Caco-2 (cell line): ENCODE measurements around the gene ACSS1. TPM values are rescaled to one million over a fixed set of nuclear protein-coding genes. Genes with fewer than 3 reads are reported as not detected.

Experiments
- BruUV-seq: library from RNA; stranded (reverse); fragments of 400-500 nt; replicated peaks from 2 replicates; lab custom pipeline; 2021; lab: Mats Ljungman, UMichigan
- CTCF ChIA-PET: fragments of 300-600 bp; sonication (Branson Sonifier 250); formaldehyde crosslinking; loops from one replicate; lab custom pipeline; 2022; ENCODE audit warnings: antibody characterized with exemption; lab: Charles Lee
- POLR2A ChIA-PET: fragments of 300-600 bp; sonication (Branson Sonifier 250); formaldehyde crosslinking; loops from one replicate; lab custom pipeline; 2022; ENCODE audit warnings: antibody characterized with exemption; lab: Charles Lee
- DNase-seq, 2 experiments: peaks; one replicate each; pipeline versions ENCODE4 v3.0.0 to v3.0.0-alpha.2; 2020 to 2022
- H3K27me3 ChIP-seq: replicated peaks from 2 replicates; pipeline ENCODE4 v1.6.0; 2011; ENCODE audit warnings: low read length; ENCODE audit not compliant: control insufficient read depth, insufficient read depth
- H3K36me3 ChIP-seq: 2 replicates; pipeline ENCODE4 v1.5.1; 2011; ENCODE audit warnings: low read length; ENCODE audit not compliant: control insufficient read depth, insufficient read depth
- H3K4me1 ChIP-seq: fragments of 250-450 bp; sonication (Bioruptor Pico); 2 replicates; pipeline ENCODE4 v1.5.1; 2020; ENCODE audit warnings: mild to moderate bottlenecking
- H3K4me3 ChIP-seq: 2 replicates; pipeline ENCODE4 v1.5.1; 2011; ENCODE audit warnings: low read depth, mild to moderate bottlenecking, control low read depth, low read length
- H3K9me3 ChIP-seq: fragments of 250-450 bp; sonication (Bioruptor Pico); 2 replicates; pipeline ENCODE4 v1.5.1; 2020; ENCODE audit warnings: mild to moderate bottlenecking, moderate library complexity
- H3K27ac Mint-ChIP-seq: one replicate; pipeline ENCODE4 v1.8.0; 2022; ENCODE audit warnings: mixed read lengths; ENCODE audit not compliant: unreplicated experiment
- H3K27me3 Mint-ChIP-seq: one replicate; pipeline ENCODE4 v1.8.0; 2022; ENCODE audit warnings: mixed read lengths; ENCODE audit not compliant: insufficient read depth, unreplicated experiment
- H3K36me3 Mint-ChIP-seq: one replicate; pipeline ENCODE4 v1.8.0; 2022; ENCODE audit warnings: mild to moderate bottlenecking, mixed read lengths; ENCODE audit not compliant: insufficient read depth, unreplicated experiment
- H3K4me1 Mint-ChIP-seq: one replicate; pipeline ENCODE4 v1.8.0; 2022; ENCODE audit warnings: low read depth, mixed read lengths; ENCODE audit not compliant: unreplicated experiment
- H3K4me3 Mint-ChIP-seq: one replicate; pipeline ENCODE4 v1.8.0; 2022; ENCODE audit warnings: mild to moderate bottlenecking, moderate library complexity, mixed read lengths; ENCODE audit not compliant: unreplicated experiment
- H3K9me3 Mint-ChIP-seq: one replicate; pipeline ENCODE4 v1.8.0; 2022; ENCODE audit warnings: mixed read lengths; ENCODE audit not compliant: unreplicated experiment
- intact Hi-C: fragments of 100-400 bp; cut with micrococcal nuclease; formaldehyde crosslinking; loops from one replicate; pipeline ENCODE4 v1.10.0; 2022; ENCODE audit not compliant: unreplicated experiment
- total RNA-seq: library from RNA; stranded (reverse); gene quantifications from 2 replicates; pipeline ENCODE4 v1.2.3, GENCODE V29; 2022
- TF ChIP-seq, protein P1 (sequence below), 2 experiments: fragments of 200-600 bp in 1 of 2; IDR thresholded peaks; 1 replicate in 1 of 2; 2 replicates in 1 of 2; pipeline versions ENCODE4 v1.5.1 to v1.8.0; 2011 to 2022; ENCODE audit warnings: antibody characterized with exemption in 1 of 2, control low read depth in 1 of 2, inconsistent platforms in 1 of 2, low read depth in 1 of 2, low read length in 1 of 2, mild to moderate bottlenecking in 1 of 2, moderate library complexity in 1 of 2; ENCODE audit not compliant: insufficient read depth in 1 of 2, severe bottlenecking in 1 of 2, unreplicated experiment in 1 of 2

The ACSS1 gene
- total RNA-seq, 1 experiment from 2014 or later, result 113 TPM

DNA sequence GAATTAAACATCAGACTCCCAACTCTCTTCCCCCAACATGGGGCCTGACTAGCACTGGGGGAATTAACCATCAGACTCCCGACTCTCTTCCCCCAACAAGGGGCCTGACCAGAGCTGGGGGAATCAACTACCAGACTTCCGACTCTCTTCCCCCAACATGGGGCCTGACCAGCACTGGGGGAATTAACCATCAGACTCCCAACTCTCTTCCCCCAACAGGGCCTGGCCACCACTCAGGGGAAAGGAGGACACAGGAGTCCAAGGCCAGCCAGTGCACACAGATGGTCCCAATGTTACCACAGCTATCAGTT lies 95.8 kb downstream of the ACSS1 start:
- CTCF ChIA-PET, result no interaction called here
- peaks cover 27% of the 10 kb centered on the region for H3K36me3 Mint-ChIP-seq
- no peak overlapping the region for H3K4me3 Mint-ChIP-seq
- Histone ChIP-seq H3K4me1 (0 out of 2 replicates have a peak, but pooled peaks cover 2% of the 10 kb centered on the region), H3K36me3 (peaks cover 1% of the 10 kb centered on the region; the same call in 1 of the 2 replicates), H3K27me3 (no peaks in the 10 kb centered on the region), H3K4me3 (no peak overlapping the region), H3K9me3 (no peaks in the 10 kb centered on the region)
- no peak for DNase-seq
- H3K27me3 Mint-ChIP-seq, result no peaks in the 10 kb centered on the region
- POLR2A ChIA-PET, result no interaction called here
- H3K4me1 Mint-ChIP-seq, result no peaks in the 10 kb centered on the region
- intact Hi-C loops, result no loop called here
- no TSS peak for BruUV-seq
- H3K27ac Mint-ChIP-seq, result no peak overlapping the region
- no peaks in the 10 kb centered on the region for H3K9me3 Mint-ChIP-seq
- TF ChIP-seq, protein P1, sequence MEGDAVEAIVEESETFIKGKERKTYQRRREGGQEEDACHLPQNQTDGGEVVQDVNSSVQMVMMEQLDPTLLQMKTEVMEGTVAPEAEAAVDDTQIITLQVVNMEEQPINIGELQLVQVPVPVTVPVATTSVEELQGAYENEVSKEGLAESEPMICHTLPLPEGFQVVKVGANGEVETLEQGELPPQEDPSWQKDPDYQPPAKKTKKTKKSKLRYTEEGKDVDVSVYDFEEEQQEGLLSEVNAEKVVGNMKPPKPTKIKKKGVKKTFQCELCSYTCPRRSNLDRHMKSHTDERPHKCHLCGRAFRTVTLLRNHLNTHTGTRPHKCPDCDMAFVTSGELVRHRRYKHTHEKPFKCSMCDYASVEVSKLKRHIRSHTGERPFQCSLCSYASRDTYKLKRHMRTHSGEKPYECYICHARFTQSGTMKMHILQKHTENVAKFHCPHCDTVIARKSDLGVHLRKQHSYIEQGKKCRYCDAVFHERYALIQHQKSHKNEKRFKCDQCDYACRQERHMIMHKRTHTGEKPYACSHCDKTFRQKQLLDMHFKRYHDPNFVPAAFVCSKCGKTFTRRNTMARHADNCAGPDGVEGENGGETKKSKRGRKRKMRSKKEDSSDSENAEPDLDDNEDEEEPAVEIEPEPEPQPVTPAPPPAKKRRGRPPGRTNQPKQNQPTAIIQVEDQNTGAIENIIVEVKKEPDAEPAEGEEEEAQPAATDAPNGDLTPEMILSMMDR (IDR thresholded peaks at IDR 0.05; ENCODE audit: insufficient read depth in 1 of 2, low read depth in 1 of 2, low read length in 1 of 2, severe bottlenecking in 1 of 2, unreplicated experiment in 1 of 2), result no peak

DNA sequence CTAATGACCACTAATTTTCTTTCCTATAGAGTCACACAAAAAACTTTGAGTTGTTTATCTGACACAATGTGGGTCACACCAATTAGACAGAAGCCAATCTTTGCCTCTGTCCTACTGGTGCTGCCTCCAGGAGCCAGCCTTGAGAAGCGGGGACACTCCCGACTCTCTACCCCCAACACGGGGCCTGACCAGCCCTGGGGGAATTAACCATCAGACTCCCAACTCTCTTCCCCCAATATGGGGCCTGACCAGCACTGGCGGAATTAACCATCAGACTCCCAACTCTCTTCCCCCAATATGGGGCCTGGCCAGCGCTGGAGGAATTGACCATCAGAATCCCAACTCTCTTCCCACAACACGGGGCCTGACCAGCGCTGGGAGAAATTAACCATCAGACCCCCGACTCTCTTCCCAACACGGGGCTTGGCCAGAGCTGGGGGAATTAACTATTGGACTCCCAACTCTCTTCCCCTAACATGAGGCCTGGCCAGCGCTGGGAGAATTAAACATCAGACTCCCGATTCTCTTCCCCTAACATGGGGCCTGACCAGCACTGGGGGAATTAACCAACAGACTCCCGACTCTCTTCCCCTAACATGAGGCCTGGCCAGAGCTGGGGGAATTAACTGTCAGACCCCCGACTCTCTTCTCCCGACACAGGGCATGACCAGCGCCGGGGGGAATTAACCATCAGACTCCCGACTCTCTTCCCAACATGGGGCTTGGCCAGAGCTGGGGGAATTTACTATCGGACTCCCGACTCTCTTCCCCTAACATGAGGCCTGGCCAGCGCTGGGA lies 96.4 kb downstream of the ACSS1 start:
- Histone ChIP-seq H3K4me3 (no peak overlapping the region), H3K36me3 (peaks cover 1% of the 10 kb centered on the region; the same call in 1 of the 2 replicates), H3K27me3 (no peaks in the 10 kb centered on the region), H3K4me1 (0 out of 2 replicates have a peak, but pooled peaks cover 2% of the 10 kb centered on the region), H3K9me3 (no peaks in the 10 kb centered on the region)
- H3K4me3 Mint-ChIP-seq, result no peak overlapping the region
- H3K27ac Mint-ChIP-seq, result no peak overlapping the region
- H3K36me3 Mint-ChIP-seq, result peaks cover 27% of the 10 kb centered on the region
- ChIA-PET CTCF (no interaction called here), POLR2A (no interaction called here)
- H3K27me3 Mint-ChIP-seq, result no peaks in the 10 kb centered on the region
- DNase-seq, result no peak
- TF ChIP-seq, protein P1 (IDR thresholded peaks at IDR 0.05; ENCODE audit: insufficient read depth in 1 of 2, low read depth in 1 of 2, low read length in 1 of 2, severe bottlenecking in 1 of 2, unreplicated experiment in 1 of 2), result no peak
- no peaks in the 10 kb centered on the region for H3K4me1 Mint-ChIP-seq
- intact Hi-C loops, result no loop called here
- no TSS peak for BruUV-seq
- H3K9me3 Mint-ChIP-seq, result no peaks in the 10 kb centered on the region

DNA sequence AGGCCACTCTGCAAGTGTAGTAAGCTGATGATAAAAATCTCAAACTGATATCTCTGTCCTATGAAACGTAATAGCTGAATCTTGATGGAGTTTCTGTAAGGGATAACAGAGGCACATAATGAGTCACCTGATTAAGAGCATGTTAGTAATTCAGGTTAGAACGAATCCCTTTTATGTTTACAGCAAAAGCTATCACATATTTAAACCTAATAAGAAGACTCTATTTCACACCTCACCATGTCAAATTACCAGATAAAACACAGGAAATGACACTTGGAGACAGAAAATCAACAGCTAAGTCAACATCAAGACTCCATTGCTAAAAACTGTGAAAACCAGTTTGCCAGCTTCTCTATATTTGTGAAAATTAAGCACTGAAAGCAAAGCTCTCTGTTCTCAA lies 97.1 kb downstream of the ACSS1 start:
- no peaks in the 10 kb centered on the region for H3K27me3 ChIP-seq
- Mint-ChIP-seq H3K27ac (no peak overlapping the region), H3K4me3 (no peak overlapping the region), H3K27me3 (no peaks in the 10 kb centered on the region), H3K36me3 (peaks cover 27% of the 10 kb centered on the region), H3K9me3 (no peaks in the 10 kb centered on the region), H3K4me1 (no peaks in the 10 kb centered on the region)
- 0 out of 2 replicates have a peak, but pooled peaks cover 2% of the 10 kb centered on the region for H3K4me1 ChIP-seq
- CTCF ChIA-PET, result no interaction called here
- intact Hi-C loops, result no loop called here
- no peak for DNase-seq
- no peaks in the 10 kb centered on the region for H3K9me3 ChIP-seq
- POLR2A ChIA-PET, result no interaction called here
- H3K4me3 ChIP-seq, result no peak overlapping the region
- no TSS peak for BruUV-seq
- peaks cover 1% of the 10 kb centered on the region; the same call in 1 of the 2 replicates for H3K36me3 ChIP-seq
- TF ChIP-seq, protein P1 (IDR thresholded peaks at IDR 0.05; ENCODE audit: insufficient read depth in 1 of 2, low read depth in 1 of 2, low read length in 1 of 2, severe bottlenecking in 1 of 2, unreplicated experiment in 1 of 2), result no peak
